Activated CD8-positive, alpha-beta T cell treated with anti-CD3 and anti-CD28 coated beads for 36 hours (primary cell): ENCODE data around the gene MAP3K4. TPM values are rescaled to one million over a fixed set of nuclear protein-coding genes. Genes with fewer than 3 reads are reported as not detected.

Experiments
- ATAC-seq: fragments of 200-7000 bp; cut with Tn5 transposase; one replicate; pipeline ENCODE4 v1.10.0; 2021; ENCODE audit warnings: mild to moderate bottlenecking, moderate library complexity
- CTCF ChIA-PET: fragments of 350-600 bp; sonication (Branson Sonifier 250); formaldehyde crosslinking; loops from one replicate; lab custom pipeline; 2021; ENCODE audit warnings: antibody characterized with exemption; lab: Charles Lee
- POLR2A ChIA-PET: fragments of 350-600 bp; sonication (Branson Sonifier 250); formaldehyde crosslinking; loops from one replicate; lab custom pipeline; 2021; ENCODE audit warnings: antibody characterized with exemption; lab: Charles Lee
- DNase-seq: peaks from one replicate; pipeline ENCODE4 v3.0.0-alpha.2; 2020
- H3K27ac Mint-ChIP-seq: one replicate; pipeline ENCODE4 v1.8.0; 2021; ENCODE audit warnings: mild to moderate bottlenecking, mixed read lengths
- H3K27me3 Mint-ChIP-seq: one replicate; pipeline ENCODE4 v1.8.0; 2021; ENCODE audit warnings: mixed read lengths
- H3K36me3 Mint-ChIP-seq: one replicate; pipeline ENCODE4 v1.8.0; 2021; ENCODE audit warnings: low read depth, mixed read lengths
- H3K4me1 Mint-ChIP-seq: one replicate; pipeline ENCODE4 v1.8.0; 2021; ENCODE audit warnings: low read depth, mixed read lengths
- H3K4me3 Mint-ChIP-seq: one replicate; pipeline ENCODE4 v1.8.0; 2021; ENCODE audit warnings: mild to moderate bottlenecking, moderate library complexity, mixed read lengths
- H3K9me3 Mint-ChIP-seq: one replicate; pipeline ENCODE4 v1.8.0; 2021; ENCODE audit warnings: mixed read lengths
- intact Hi-C: fragments of 100-400 bp; cut with micrococcal nuclease; formaldehyde crosslinking; loops from one replicate; pipeline ENCODE4 v1.10.0; 2022
- total RNA-seq, 2 experiments: library from RNA; stranded (reverse); gene quantifications; one replicate each; pipeline ENCODE4 v1.2.3, GENCODE V29; 2021
- TF ChIP-seq, protein P1 (sequence below): fragments of 200-600 bp; IDR thresholded peaks from one replicate; pipeline ENCODE4 v1.8.0; 2022; ENCODE audit warnings: antibody characterized with exemption, mild to moderate bottlenecking

MAP3K4 gene
- total RNA-seq, 2 experiments from 2014 or later = 31.3 to 48.7 TPM

DNA sequence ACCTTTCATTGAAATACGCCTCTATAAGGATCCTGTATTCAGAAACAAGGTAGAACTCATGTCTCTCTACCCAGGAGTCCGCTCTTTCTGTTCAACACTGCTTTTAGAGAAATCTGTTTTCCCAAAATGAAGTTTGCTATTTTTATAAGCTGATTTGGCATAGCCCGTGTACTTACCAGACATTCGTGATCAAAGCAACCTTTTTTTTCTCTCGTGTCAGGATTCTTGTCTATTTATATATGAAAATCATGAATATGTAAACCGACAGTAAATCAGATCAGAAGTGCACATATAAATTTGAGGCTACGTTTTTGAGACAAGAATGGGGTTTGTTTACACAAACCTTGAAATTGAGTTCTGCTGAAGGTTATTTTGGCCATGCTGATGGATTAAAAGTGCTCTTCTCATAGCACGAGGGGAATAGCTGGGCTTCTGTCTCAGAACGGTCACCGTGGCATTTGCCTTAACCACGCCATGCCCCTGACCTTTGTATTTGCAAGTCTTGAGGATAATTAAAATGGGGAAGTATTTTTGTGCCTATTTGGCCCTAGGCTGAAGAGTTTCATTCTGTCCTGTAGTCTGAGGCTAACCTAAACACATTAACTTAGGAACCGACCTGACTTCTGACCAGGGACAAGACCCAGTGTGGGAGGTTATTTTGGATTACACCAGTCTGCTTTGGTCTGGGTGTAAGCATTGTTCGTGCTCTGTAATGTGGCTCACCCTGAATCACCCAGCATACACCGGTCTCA, 118.6 kb downstream of the MAP3K4 start:
- H3K4me3 Mint-ChIP-seq = no peak overlapping the region
- intact Hi-C loops = loop anchor here (10.0 kb wide), 1 partner anchor 175 kb away; no protein-coding TSS in a partner anchor
- CTCF ChIA-PET = interaction anchor here (1.8 to 2.0 kb wide), 2 partner anchors 9 to 261 kb away, joined by 6 to 7 read pairs; no protein-coding TSS in a partner anchor
- no peaks in the 10 kb centered on the region for H3K27me3 Mint-ChIP-seq
- POLR2A ChIA-PET = no interaction called here
- H3K9me3 Mint-ChIP-seq = no peaks in the 10 kb centered on the region
- DNase-seq = no peak
- peak overlapping the region; percentile 31 for H3K27ac Mint-ChIP-seq
- H3K4me1 Mint-ChIP-seq = peaks cover 18% of the 10 kb centered on the region
- peaks cover 63% of the 10 kb centered on the region for H3K36me3 Mint-ChIP-seq
- no peak for ATAC-seq
- TF ChIP-seq, protein P1, sequence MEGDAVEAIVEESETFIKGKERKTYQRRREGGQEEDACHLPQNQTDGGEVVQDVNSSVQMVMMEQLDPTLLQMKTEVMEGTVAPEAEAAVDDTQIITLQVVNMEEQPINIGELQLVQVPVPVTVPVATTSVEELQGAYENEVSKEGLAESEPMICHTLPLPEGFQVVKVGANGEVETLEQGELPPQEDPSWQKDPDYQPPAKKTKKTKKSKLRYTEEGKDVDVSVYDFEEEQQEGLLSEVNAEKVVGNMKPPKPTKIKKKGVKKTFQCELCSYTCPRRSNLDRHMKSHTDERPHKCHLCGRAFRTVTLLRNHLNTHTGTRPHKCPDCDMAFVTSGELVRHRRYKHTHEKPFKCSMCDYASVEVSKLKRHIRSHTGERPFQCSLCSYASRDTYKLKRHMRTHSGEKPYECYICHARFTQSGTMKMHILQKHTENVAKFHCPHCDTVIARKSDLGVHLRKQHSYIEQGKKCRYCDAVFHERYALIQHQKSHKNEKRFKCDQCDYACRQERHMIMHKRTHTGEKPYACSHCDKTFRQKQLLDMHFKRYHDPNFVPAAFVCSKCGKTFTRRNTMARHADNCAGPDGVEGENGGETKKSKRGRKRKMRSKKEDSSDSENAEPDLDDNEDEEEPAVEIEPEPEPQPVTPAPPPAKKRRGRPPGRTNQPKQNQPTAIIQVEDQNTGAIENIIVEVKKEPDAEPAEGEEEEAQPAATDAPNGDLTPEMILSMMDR = no peak

DNA sequence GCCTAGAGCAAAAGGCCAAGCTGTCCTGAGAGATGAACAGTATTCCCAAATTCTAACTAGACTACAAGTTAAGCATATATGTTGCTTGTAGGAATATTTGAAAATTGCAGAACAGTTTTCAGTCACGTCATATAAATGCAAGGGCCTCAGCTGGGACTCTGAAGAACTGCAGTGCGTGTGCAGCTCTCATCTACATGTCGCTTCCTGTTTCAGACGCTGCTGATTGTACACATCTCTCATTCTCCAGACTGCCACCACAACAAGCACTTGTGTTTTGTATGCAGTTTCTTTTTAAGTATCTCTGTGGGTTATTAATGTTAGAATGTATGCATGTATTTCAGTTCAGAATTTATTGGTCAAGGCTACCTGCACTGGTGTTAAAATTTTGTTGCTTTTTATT, 119.7 kb downstream of the MAP3K4 start:
- Mint-ChIP-seq H3K27me3 (no peaks in the 10 kb centered on the region), H3K4me3 (no peak overlapping the region), H3K36me3 (peaks cover 64% of the 10 kb centered on the region), H3K4me1 (peaks cover 19% of the 10 kb centered on the region), H3K9me3 (no peaks in the 10 kb centered on the region), H3K27ac (peak overlapping the region; percentile 76)
- peak; percentile 90 for ATAC-seq
- POLR2A ChIA-PET = no interaction called here
- TF ChIP-seq, protein P1 = no peak
- CTCF ChIA-PET = interaction anchor here (0.9 to 2.0 kb wide), 4 partner anchors 10 to 259 kb away, joined by 3 to 7 read pairs (median 5); no protein-coding TSS in a partner anchor
- DNase-seq = peak; percentile 25
- intact Hi-C loops = loop anchor here (10.0 kb wide), 1 partner anchor 176 kb away; no protein-coding TSS in a partner anchor

DNA sequence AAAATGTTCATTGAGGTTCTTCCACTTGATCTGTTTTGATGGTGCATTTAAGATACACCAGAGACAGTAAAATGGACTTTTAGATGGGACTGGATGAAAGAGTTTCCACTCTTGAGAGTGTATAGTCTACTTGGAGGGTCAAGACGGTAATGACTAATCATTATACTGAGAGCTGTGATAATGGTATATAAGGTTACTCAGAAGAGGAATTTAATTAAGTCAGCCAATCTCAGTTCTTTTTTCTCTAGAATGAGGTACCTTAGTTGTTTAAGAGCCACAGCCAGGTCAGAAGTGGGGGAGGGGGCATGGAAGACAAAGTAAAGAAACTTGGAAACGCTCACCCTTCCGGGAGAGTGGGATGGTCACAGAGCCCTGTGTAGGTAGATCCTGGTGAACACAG, 123.9 kb downstream of the MAP3K4 start:
- Mint-ChIP-seq H3K4me3 (no peak overlapping the region), H3K4me1 (peaks cover 16% of the 10 kb centered on the region), H3K36me3 (peaks cover 70% of the 10 kb centered on the region), H3K27me3 (no peaks in the 10 kb centered on the region), H3K9me3 (peaks cover 5% of the 10 kb centered on the region), H3K27ac (peak overlapping the region; percentile 21)
- DNase-seq (no peak), ATAC-seq (no peak)
- ChIA-PET POLR2A (no interaction called here), CTCF (interaction anchor here (1.3 to 1.7 kb wide), 2 partner anchors 255 to 258 kb away, joined by 5 to 6 read pairs; no protein-coding TSS in a partner anchor)
- TF ChIP-seq, protein P1 = no peak
- intact Hi-C loops = loop anchor here (10.0 kb wide), 1 partner anchor 181 kb away; no protein-coding TSS in a partner anchor

DNA sequence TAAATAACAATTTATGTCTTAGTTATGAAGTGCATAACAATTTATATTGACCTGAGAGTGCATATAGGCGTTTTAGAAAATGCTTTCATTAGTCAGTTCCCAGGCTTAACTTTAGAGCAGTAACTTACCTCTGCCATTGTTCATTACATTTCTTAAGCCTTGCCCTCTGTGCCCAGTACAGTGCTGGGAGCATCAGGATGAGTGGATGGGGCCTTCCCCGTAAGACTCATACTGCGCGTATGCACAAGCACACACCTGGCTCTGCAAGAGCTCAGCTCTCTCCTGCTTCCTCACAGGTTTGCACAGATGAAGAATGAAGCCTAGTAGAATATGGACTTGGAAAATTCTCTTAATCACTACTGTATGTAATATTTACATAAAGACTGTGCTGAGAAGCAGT, 125.0 kb downstream of the MAP3K4 start:
- TF ChIP-seq, protein P1 = no peak
- no peak for DNase-seq
- Mint-ChIP-seq H3K27ac (no peak overlapping the region), H3K27me3 (no peaks in the 10 kb centered on the region), H3K36me3 (peaks cover 71% of the 10 kb centered on the region), H3K4me1 (peaks cover 6% of the 10 kb centered on the region), H3K4me3 (no peak overlapping the region), H3K9me3 (peaks cover 9% of the 10 kb centered on the region)
- ChIA-PET CTCF (interaction anchor here (1.1 to 1.2 kb wide), 2 partner anchors 100 to 255 kb away, joined by 3 read pairs; no protein-coding TSS in a partner anchor), POLR2A (no interaction called here)
- no peak for ATAC-seq
- intact Hi-C loops = loop anchor here (10.0 kb wide), 1 partner anchor 182 kb away; no protein-coding TSS in a partner anchor

DNA sequence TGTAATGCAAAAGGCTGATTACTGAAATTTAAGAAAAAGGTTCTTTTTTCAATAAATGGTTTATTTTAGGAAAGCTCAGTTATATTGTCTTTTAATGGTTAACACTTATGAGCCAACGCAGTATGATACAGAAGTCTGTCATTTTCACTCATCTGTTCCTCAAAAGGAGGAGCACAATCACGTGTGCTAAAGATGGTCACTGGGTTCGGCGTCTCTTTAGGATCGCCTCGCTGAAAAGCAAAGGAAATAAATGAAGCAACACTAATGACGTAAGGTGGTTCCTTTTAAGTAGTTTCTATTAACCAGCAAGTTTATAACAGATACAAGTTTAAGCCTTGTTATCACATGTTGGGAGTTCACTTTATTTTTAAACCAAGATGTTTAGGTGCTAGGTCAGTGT, 125.7 kb downstream of the MAP3K4 start:
- CTCF ChIA-PET = interaction anchor here (1.1 to 1.2 kb wide), 2 partner anchors 101 to 254 kb away, joined by 3 read pairs; no protein-coding TSS in a partner anchor
- Mint-ChIP-seq H3K27ac (no peak overlapping the region), H3K36me3 (peaks cover 73% of the 10 kb centered on the region), H3K9me3 (peaks cover 14% of the 10 kb centered on the region), H3K4me3 (no peak overlapping the region), H3K4me1 (peaks cover 2% of the 10 kb centered on the region), H3K27me3 (no peaks in the 10 kb centered on the region)
- intact Hi-C loops = loop anchor here (10.0 kb wide), 1 partner anchor 183 kb away; no protein-coding TSS in a partner anchor
- POLR2A ChIA-PET = interaction anchor here (0.6 kb wide), 1 partner anchor 315 kb away, joined by 3 read pairs; no protein-coding TSS in a partner anchor
- DNase-seq = no peak
- no peak for ATAC-seq
- TF ChIP-seq, protein P1 = no peak
